ENCODE measurements around the gene OS9.

- no peak for TF ChIP-seq CTCF (IDR thresholded peaks at IDR 0.05)
- no peak for TF ChIP-seq POLR2A (IDR thresholded peaks at IDR 0.05)
These were observed 58.7 kb downstream of the OS9 start for GRCh38 chr12:57752668-57753000.

Data from body of pancreas (tissue), 4 donors.